Fibroblast of skin of scalp (primary cell): ENCODE results near the gene SNX12.
"Not testable (repeated sequence)": the region's sequence is repeated elsewhere in the genome, so short reads cannot be mapped to it uniquely, and the experiment has no call there.

Experiments used
- DNase-seq: peaks from one replicate; pipeline ENCODE4 v3.0.0-alpha.2; 2013

SNX12 gene

GRCh38 chrX:71085900-71086299 is 17.8 kb upstream of the SNX12 start:
- no peak for DNase-seq

- no peak for DNase-seq
Observed at GRCh38 chrX:71082822-71083221, 14.7 kb upstream of the SNX12 start.

- DNase-seq, result no peak
Observed at GRCh38 chrX:71082124-71082647, 14.1 kb upstream of the SNX12 start.

- DNase-seq, result peak; percentile 13
Observed at GRCh38 chrX:71081330-71082123, 13.4 kb upstream of the SNX12 start.

- no peak for DNase-seq
Observed at GRCh38 chrX:71070531-71070930, 2.4 kb upstream of the SNX12 start.

- no peak for DNase-seq
Observed at GRCh38 chrX:71067712-71068043, 456 bp downstream of the SNX12 start.

- no peak for DNase-seq
Observed at GRCh38 chrX:71067089-71067488, 1.0 kb downstream of the SNX12 start.

- DNase-seq, result no peak
Observed at GRCh38 chrX:71060127-71060526, 8.0 kb downstream of the SNX12 start.

GRCh38 chrX:71057848-71058530 is 10.1 kb downstream of the SNX12 start:
- no peak for DNase-seq

- no peak for DNase-seq
Observed at GRCh38 chrX:71056867-71057266, 11.3 kb downstream of the SNX12 start.

- DNase-seq, result peak; percentile 3
Observed at GRCh38 chrX:71053217-71053621, 14.9 kb downstream of the SNX12 start.

GRCh38 chrX:71052721-71053120 is 15.4 kb downstream of the SNX12 start:
- no peak for DNase-seq

- not testable (repeated sequence) for DNase-seq
Observed at GRCh38 chrX:71047891-71048290, 20.2 kb downstream of the SNX12 start.

GRCh38 chrX:71017396-71017939 is 50.7 kb downstream of the SNX12 start:
- DNase-seq, result peak; percentile 1
